ENCODE data around the gene CD6.

- TF ChIP-seq POLR2AphosphoS5 (IDR thresholded peaks at IDR 0.05; ENCODE audit: low read depth, low read length) (no peak), RAD21 (IDR thresholded peaks at IDR 0.05; ENCODE audit: low read depth) (no peak), EZH2 (IDR thresholded peaks at IDR 0.05) (no peak), ATF3 (IDR thresholded peaks at IDR 0.05) (no peak), EZH2phosphoT487 (IDR thresholded peaks at IDR 0.05; ENCODE audit: borderline replicate concordance) (no peak), SIN3A (IDR thresholded peaks at IDR 0.05; ENCODE audit: low read depth) (no peak)
Measured at GRCh38 chr11:60933416-60934123, 37.9 kb upstream of the CD6 start.

All from HCT116 (cell line).